HL-60 (cell line): ENCODE data around the gene OR10J1.

Source experiments
- DNase-seq, 2 experiments: peaks; one replicate each; pipeline ENCODE4 v3.0.0-alpha.2; 2010 to 2020; ENCODE audit warnings: low read depth in 1 of 2, low spot score in 1 of 2
- H3K27ac ChIP-seq: fragments of 250-450 bp; sonication (Bioruptor Pico); replicated peaks from 2 replicates; pipeline ENCODE4 v1.5.1; 2020; ENCODE audit warnings: mild to moderate bottlenecking, moderate library complexity
- H3K27me3 ChIP-seq: fragments of 250-450 bp; sonication (Bioruptor Pico); 2 replicates; pipeline ENCODE4 v1.5.1; 2021; ENCODE audit warnings: mild to moderate bottlenecking, moderate library complexity; ENCODE audit not compliant: insufficient read depth, poor library complexity, severe bottlenecking
- H3K4me3 ChIP-seq: replicated peaks from 2 replicates; pipeline ENCODE4 v1.5.1; 2011; ENCODE audit warnings: mild to moderate bottlenecking, control low read depth, low read length; ENCODE audit not compliant: insufficient read depth
- CTCF ChIP-seq: IDR thresholded peaks from one replicate; pipeline ENCODE4 v1.5.1; 2011; ENCODE audit warnings: low read length, control low read depth, inconsistent platforms; ENCODE audit not compliant: insufficient read depth
- GABPA ChIP-seq: IDR thresholded peaks from 2 replicates; pipeline ENCODE4 v1.6.1; 2012; ENCODE audit warnings: low read depth
- POLR2AphosphoS5 ChIP-seq: IDR thresholded peaks from 2 replicates; pipeline ENCODE4 v1.6.1; 2012; ENCODE audit warnings: low read depth
- REST ChIP-seq: IDR thresholded peaks from 2 replicates; pipeline ENCODE4 v1.6.1; 2012; ENCODE audit warnings: low read depth; ENCODE audit not compliant: insufficient replicate concordance
- SPI1 ChIP-seq: IDR thresholded peaks from 2 replicates; pipeline ENCODE4 v1.6.1; 2012; ENCODE audit warnings: low read depth, mild to moderate bottlenecking, borderline replicate concordance

OR10J1 gene

DNA sequence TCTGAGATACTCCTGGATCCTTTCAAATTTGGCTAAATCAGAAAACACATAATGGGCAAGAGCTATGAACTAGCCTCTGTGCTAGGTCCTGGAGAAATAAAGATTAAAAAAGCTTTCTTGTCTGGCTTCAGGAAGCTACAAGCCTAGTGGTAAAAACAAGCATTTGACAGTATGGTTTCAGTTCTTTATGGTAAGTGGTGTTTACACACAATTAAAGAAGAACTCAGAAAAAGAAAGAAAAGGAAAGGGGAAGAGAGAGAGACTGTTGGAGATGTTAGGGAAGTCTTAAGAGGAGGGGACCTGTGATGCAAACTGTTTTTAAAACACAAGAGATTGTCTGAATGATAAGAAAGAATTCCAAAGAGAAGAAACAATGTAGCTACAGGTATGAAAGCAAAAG lies 1.8 kb downstream of the OR10J1 start:
- no peak overlapping the region for H3K4me3 ChIP-seq
- TF ChIP-seq GABPA (no peak), POLR2AphosphoS5 (no peak), SPI1 (peak; percentile 24; the same call in 1 of the 2 replicates), CTCF (no peak), REST (no peak)
- DNase-seq = peak in 1 of 2 experiments; percentile 26
- H3K27me3 ChIP-seq = no peaks in the 10 kb centered on the region
- H3K27ac ChIP-seq = no peak overlapping the region

DNA sequence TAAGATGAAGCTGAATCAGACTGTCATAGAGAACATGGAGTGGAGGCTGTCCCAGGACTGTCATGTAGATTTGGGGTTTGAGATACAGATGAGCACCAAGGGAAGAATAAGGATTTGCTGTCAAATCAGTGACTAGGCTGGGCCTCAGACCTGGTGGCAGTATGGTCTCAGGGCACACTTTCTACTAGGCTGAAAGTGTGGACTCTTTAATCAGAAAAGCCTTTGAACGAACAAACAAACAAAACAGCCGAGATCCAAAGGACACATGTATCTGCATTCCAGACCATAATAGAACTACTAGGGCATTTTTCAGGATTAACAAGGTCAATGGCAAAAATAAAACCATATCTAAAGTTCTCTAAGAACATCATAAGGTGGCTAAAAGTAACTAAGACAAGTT lies 2.9 kb downstream of the OR10J1 start:
- no peak overlapping the region for H3K4me3 ChIP-seq
- TF ChIP-seq GABPA = no peak
- TF ChIP-seq SPI1 = no peak
- no peak for TF ChIP-seq POLR2AphosphoS5
- TF ChIP-seq REST = no peak
- TF ChIP-seq CTCF = no peak
- no peak overlapping the region for H3K27ac ChIP-seq
- no peak for DNase-seq
- no peaks in the 10 kb centered on the region for H3K27me3 ChIP-seq

DNA sequence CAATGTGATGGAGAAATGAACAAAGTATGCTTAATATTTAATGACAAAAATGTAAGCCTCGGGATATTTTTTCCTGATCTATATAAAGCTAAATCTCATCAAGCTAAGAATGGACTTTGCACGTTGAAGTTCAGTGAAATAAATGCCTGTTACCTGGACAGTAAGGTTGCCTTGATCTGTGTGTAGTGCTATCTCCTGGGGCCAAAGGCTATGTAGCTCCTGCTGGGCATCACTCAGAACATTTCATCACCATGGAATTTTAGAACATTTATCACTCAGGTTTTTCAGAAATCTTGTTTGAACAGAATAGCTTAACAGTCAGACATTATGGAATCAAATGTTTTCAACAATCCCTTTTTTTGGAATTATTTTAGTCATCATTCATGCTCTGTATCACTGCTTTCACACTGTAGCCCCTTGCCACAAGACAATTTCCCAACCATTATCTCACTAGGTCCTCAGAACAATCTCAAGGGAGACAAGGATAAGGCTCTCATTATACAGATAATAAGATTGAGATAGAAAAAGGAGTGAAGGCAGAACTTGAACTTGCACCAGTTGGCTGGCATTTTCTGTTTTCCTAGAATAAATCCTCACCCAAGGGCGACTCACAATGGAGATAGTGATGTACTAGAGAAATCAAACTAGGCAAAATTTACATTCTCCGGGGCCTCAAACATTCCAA lies 3.7 kb downstream of the OR10J1 start:
- no peaks in the 10 kb centered on the region for H3K27me3 ChIP-seq

More for the DNA sequence above, 3.7 kb downstream of the OR10J1 start:
- no peak overlapping the region for H3K4me3 ChIP-seq
- H3K27ac ChIP-seq = no peak overlapping the region
- TF ChIP-seq REST = no peak
- TF ChIP-seq POLR2AphosphoS5 = no peak
- no peak for TF ChIP-seq SPI1
- TF ChIP-seq CTCF = no peak
- no peak for DNase-seq
